GM12878 (cell line): ENCODE results near the gene P2RX2. TPM values are rescaled to one million over a fixed set of nuclear protein-coding genes. Genes with fewer than 3 reads are reported as not detected.

Experiments
- ATAC-seq: fragments of 200-7000 bp; cut with Tn5 transposase; 3 replicates; pipeline ENCODE4 v1.9.1; 2020; ENCODE audit warnings: mild to moderate bottlenecking, moderate library complexity
- BruUV-seq: library from RNA; stranded (reverse); fragments of 400-500 nt; replicated peaks from 2 replicates; lab custom pipeline; 2021; lab: Mats Ljungman, UMichigan
- CTCF ChIA-PET: fragments of 300-600 bp; sonication (Branson Sonifier 250); formaldehyde crosslinking; extraction: SDS; loops from one replicate; lab custom pipeline; 2021; ENCODE audit warnings: inconsistent platforms; lab: Yijun Ruan, JAX
- POLR2A ChIA-PET: fragments of 350-600 bp; formaldehyde crosslinking; extraction: SDS; loops from one replicate; lab custom pipeline; 2021; ENCODE audit warnings: inconsistent platforms; lab: Charles Lee
- RAD21 ChIA-PET: fragments of 300-600 bp; sonication (Branson Sonifier 250); formaldehyde crosslinking; loops from one replicate; lab custom pipeline; 2023; ENCODE audit warnings: antibody characterized with exemption; ENCODE audit not compliant: unreplicated experiment; lab: Charles Lee
- SMC1A ChIA-PET: fragments of 300-600 bp; sonication (Branson Sonifier 250); formaldehyde crosslinking; loops from one replicate; lab custom pipeline; 2023; ENCODE audit not compliant: unreplicated experiment, uncharacterized antibody; lab: Charles Lee
- DNase-seq: peaks from one replicate; pipeline ENCODE4 v3.0.0-alpha.2; 2011; ENCODE audit warnings: low read depth, low spot score
- FAIRE-seq: peaks from 3 replicates; lab custom pipeline; 2011; peaks lifted over from hg19 to GRCh38; lab: Jason Lieb, UNC
- H2AFZ ChIP-seq: 2 replicates; pipeline ENCODE4 v1.6.0; 2011; ENCODE audit warnings: low read depth, low read length, control low read depth; ENCODE audit not compliant: control insufficient read depth
- H3K27ac ChIP-seq: 2 replicates; pipeline ENCODE4 v1.5.1; 2011; ENCODE audit warnings: control low read depth; ENCODE audit not compliant: control insufficient read depth, insufficient read depth
- H3K27me3 ChIP-seq, 2 experiments: replicated peaks in 1 of 2; 2 replicates each; pipeline versions ENCODE4 v1.6.0 to v1.6.1; 2011; ENCODE audit warnings: low read length in 1 of 2; ENCODE audit not compliant: control insufficient read depth in 2 of 2, insufficient read depth in 2 of 2
- H3K36me3 ChIP-seq, 2 experiments: 2 replicates each; pipeline ENCODE4 v1.5.1; 2011; ENCODE audit warnings: low read length in 1 of 2; ENCODE audit not compliant: control insufficient read depth in 2 of 2, insufficient read depth in 2 of 2
- H3K4me1 ChIP-seq: 2 replicates; pipeline ENCODE4 v1.6.1; 2011; ENCODE audit warnings: mild to moderate bottlenecking, low read length, moderate library complexity, mixed read lengths; ENCODE audit not compliant: control insufficient read depth, insufficient read depth
- H3K4me2 ChIP-seq: 2 replicates; pipeline ENCODE4 v1.6.0; 2011; ENCODE audit warnings: control low read depth; ENCODE audit not compliant: control insufficient read depth, insufficient read depth
- H3K4me3 ChIP-seq: fragments of 200-600 bp; sonication (generic); 2 replicates; pipeline ENCODE4 v1.5.1; 2016
- H3K79me2 ChIP-seq: 2 replicates; pipeline ENCODE4 v1.6.0; 2011; ENCODE audit warnings: low read length; ENCODE audit not compliant: control insufficient read depth, insufficient read depth
- H3K9ac ChIP-seq: 2 replicates; pipeline ENCODE4 v1.8.0; 2011; ENCODE audit warnings: low read length, control low read depth, mixed read lengths; ENCODE audit not compliant: control insufficient read depth, insufficient read depth
- H3K9me3 ChIP-seq: replicated peaks from 3 replicates; pipeline ENCODE4 v1.5.1; 2011; ENCODE audit warnings: mild to moderate bottlenecking, low read length; ENCODE audit not compliant: control insufficient read depth, insufficient read depth
- H4K20me1 ChIP-seq: 2 replicates; pipeline ENCODE4 v1.6.0; 2011; ENCODE audit not compliant: control insufficient read depth, insufficient read depth
- CREB1 ChIP-seq: IDR thresholded peaks from 2 replicates; pipeline ENCODE4 v1.6.1; 2012; ENCODE audit warnings: low read depth, mild to moderate bottlenecking, inconsistent platforms
- EZH2 ChIP-seq: IDR thresholded peaks from 2 replicates; pipeline ENCODE4 v1.6.1; 2012; ENCODE audit warnings: low read depth, mild to moderate bottlenecking, control low read depth, inconsistent platforms, low read length, borderline replicate concordance; ENCODE audit not compliant: control insufficient read depth
- JUNB ChIP-seq: IDR thresholded peaks from 2 replicates; pipeline ENCODE4 v1.6.1; 2016; ENCODE audit warnings: antibody characterized with exemption, mild to moderate bottlenecking
- SREBF1 ChIP-seq: IDR thresholded peaks from 2 replicates; pipeline ENCODE4 v1.6.1; 2012; ENCODE audit warnings: mild to moderate bottlenecking, low read length
- SREBF2 ChIP-seq: IDR thresholded peaks from 2 replicates; pipeline ENCODE4 v1.6.1; 2012; ENCODE audit warnings: mild to moderate bottlenecking, low read length
- WGBS: methylation state at CpG from one replicate; pipeline ENCODE4 v1.1.6; 2016; ENCODE audit warnings: low lambda C conversion rate; ENCODE audit not compliant: insufficient replicate concordance, insufficient coverage; ENCODE audit errors: missing lambda C conversion rate; 5-methylcytosine and 5-hydroxymethylcytosine counted together
- in situ Hi-C: fragments of 300-500 bp; cut with MboI; formaldehyde crosslinking; loops from 9 replicates; pipeline ENCODE4 v1.14.3; 2018; ENCODE audit warnings: mixed read lengths
- intact Hi-C: fragments of 100-400 bp; cut with micrococcal nuclease; formaldehyde crosslinking; loops from one replicate; pipeline ENCODE4 v1.14.2; 2022; ENCODE audit not compliant: unreplicated experiment
- polyA plus RNA-seq, 11 experiments: library from polyadenylated mRNA; depleted of rRNA in 4 of 11; unstranded in 6 of 11; stranded (reverse) in 5 of 11; fragments of >200 nt; fragmentation: Nextera tagmentation in 4 of 11; fragmentation: Illumina TruSeq in 1 of 11; extraction: Ambion mirVana in 4 of 11; extraction: Trizol in 1 of 11; gene quantifications; 1 replicate in 1 of 11; 2 replicates in 10 of 11; pipeline versions ENCODE4 v1.2.1 to v1.2.3, GENCODE V29; 2011 to 2016; ENCODE audit warnings: inconsistent platforms in 2 of 11, missing spikeins in 2 of 11, low read depth in 1 of 11
- total RNA-seq, 4 experiments: library from RNA; depleted of rRNA in 3 of 4; stranded (reverse); fragments of >200 nt in 3 of 4; fragmentation: Illumina TruSeq in 1 of 4; extraction: Trizol in 1 of 4; gene quantifications; 2 replicates each; pipeline versions ENCODE4 v1.2.1 to v1.2.3, GENCODE V29; 2013 to 2021
- TF ChIP-seq, protein P1 (sequence below): fragments of 450-650 bp; IDR thresholded peaks from 2 replicates; pipeline ENCODE4 v1.6.1; 2017; ENCODE audit warnings: mild to moderate bottlenecking, low read depth, inconsistent platforms; ENCODE audit not compliant: poor library complexity, severe bottlenecking
- TF ChIP-seq, protein P2 (sequence below): fragments of 450-650 bp; formaldehyde crosslinking; IDR thresholded peaks from 2 replicates; pipeline ENCODE4 v1.5.0; 2022; ENCODE audit warnings: mild to moderate bottlenecking, missing genetic modification characterization
- TF ChIP-seq, protein P3 (sequence below): fragments of 450-650 bp; IDR thresholded peaks from 2 replicates; pipeline ENCODE4 v1.6.1; 2017; ENCODE audit warnings: borderline replicate concordance
- TF ChIP-seq, protein P4 (sequence below): fragments of 450-650 bp; IDR thresholded peaks from 2 replicates; pipeline ENCODE4 v1.6.1; 2017; ENCODE audit warnings: antibody characterized with exemption, mild to moderate bottlenecking, moderate library complexity
- TF ChIP-seq, protein P5 (sequence below): fragments of 450-650 bp; formaldehyde crosslinking; IDR thresholded peaks from 2 replicates; pipeline ENCODE4 v1.4.0; 2020; ENCODE audit warnings: mild to moderate bottlenecking, moderate library complexity

P2RX2 gene
- total and polyA plus RNA-seq, 10 of the 15 experiments (the other 5 are each of a cell fraction or from before 2014, with no cell fraction given) = not detected

DNA sequence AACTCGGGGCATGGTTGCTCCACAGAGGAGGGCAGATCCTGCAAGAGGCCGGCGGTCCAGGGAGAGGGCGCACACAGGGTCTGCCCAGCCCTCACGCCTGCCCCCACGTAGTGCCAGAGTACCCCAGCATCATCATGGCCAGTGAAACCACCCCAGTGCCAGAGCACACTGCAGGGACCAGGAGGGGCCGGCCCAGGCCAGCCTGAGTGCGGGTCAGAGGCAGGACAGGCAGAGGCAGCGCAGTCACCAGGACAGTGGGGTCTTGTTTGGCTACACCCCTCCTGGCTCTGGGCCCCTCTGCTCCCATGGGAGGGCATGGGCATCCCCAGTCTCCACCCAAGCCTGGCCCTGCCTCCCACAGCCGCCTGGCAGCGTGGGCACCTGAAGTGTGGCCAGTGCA, 42.9 kb upstream of the P2RX2 start:
- DNase-seq (no peak), FAIRE-seq (no peak), ATAC-seq (no peak; the same call in 2 of the 3 replicates)
- H3K79me2 ChIP-seq = no peaks in the 10 kb centered on the region
- SMC1A ChIA-PET = no interaction called here
- no peaks in the 10 kb centered on the region for H3K4me1 ChIP-seq
- H2AFZ ChIP-seq = no peak overlapping the region
- POLR2A ChIA-PET = no interaction called here
- no peaks in the 10 kb centered on the region for H3K27me3 ChIP-seq
- in situ Hi-C loops (no loop called here), intact Hi-C loops (no loop called here)
- 93% methylated on average over 11 of the region's 11 CpGs for WGBS
- H3K4me3 ChIP-seq = no peak overlapping the region
- no peaks in the 10 kb centered on the region for H3K9me3 ChIP-seq
- no peak overlapping the region for H3K9ac ChIP-seq
- CTCF ChIA-PET = no interaction called here
- no peak overlapping the region for H3K27ac ChIP-seq
- BruUV-seq = no TSS peak
- H3K36me3 ChIP-seq = peaks cover 0 to 2% of the 10 kb centered on the region in 2 experiments; a peak in 2 of 4 replicates
- no peaks in the 10 kb centered on the region for H4K20me1 ChIP-seq
- RAD21 ChIA-PET = no interaction called here
- no peak overlapping the region for H3K4me2 ChIP-seq
- TF ChIP-seq, protein P1, sequence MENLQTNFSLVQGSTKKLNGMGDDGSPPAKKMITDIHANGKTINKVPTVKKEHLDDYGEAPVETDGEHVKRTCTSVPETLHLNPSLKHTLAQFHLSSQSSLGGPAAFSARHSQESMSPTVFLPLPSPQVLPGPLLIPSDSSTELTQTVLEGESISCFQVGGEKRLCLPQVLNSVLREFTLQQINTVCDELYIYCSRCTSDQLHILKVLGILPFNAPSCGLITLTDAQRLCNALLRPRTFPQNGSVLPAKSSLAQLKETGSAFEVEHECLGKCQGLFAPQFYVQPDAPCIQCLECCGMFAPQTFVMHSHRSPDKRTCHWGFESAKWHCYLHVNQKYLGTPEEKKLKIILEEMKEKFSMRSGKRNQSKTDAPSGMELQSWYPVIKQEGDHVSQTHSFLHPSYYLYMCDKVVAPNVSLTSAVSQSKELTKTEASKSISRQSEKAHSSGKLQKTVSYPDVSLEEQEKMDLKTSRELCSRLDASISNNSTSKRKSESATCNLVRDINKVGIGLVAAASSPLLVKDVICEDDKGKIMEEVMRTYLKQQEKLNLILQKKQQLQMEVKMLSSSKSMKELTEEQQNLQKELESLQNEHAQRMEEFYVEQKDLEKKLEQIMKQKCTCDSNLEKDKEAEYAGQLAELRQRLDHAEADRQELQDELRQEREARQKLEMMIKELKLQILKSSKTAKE = no peak
- TF ChIP-seq SREBF2 (no peak), CREB1 (no peak), EZH2 (no peak), SREBF1 (no peak), JUNB (no peak)
- TF ChIP-seq, protein P2, sequence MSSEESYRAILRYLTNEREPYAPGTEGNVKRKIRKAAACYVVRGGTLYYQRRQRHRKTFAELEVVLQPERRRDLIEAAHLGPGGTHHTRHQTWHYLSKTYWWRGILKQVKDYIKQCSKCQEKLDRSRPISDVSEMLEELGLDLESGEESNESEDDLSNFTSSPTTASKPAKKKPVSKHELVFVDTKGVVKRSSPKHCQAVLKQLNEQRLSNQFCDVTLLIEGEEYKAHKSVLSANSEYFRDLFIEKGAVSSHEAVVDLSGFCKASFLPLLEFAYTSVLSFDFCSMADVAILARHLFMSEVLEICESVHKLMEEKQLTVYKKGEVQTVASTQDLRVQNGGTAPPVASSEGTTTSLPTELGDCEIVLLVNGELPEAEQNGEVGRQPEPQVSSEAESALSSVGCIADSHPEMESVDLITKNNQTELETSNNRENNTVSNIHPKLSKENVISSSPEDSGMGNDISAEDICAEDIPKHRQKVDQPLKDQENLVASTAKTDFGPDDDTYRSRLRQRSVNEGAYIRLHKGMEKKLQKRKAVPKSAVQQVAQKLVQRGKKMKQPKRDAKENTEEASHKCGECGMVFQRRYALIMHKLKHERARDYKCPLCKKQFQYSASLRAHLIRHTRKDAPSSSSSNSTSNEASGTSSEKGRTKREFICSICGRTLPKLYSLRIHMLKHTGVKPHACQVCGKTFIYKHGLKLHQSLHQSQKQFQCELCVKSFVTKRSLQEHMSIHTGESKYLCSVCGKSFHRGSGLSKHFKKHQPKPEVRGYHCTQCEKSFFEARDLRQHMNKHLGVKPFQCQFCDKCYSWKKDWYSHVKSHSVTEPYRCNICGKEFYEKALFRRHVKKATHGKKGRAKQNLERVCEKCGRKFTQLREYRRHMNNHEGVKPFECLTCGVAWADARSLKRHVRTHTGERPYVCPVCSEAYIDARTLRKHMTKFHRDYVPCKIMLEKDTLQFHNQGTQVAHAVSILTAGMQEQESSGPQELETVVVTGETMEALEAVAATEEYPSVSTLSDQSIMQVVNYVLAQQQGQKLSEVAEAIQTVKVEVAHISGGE (CRISPR knock-in tag) = no peak
- TF ChIP-seq, protein P3, sequence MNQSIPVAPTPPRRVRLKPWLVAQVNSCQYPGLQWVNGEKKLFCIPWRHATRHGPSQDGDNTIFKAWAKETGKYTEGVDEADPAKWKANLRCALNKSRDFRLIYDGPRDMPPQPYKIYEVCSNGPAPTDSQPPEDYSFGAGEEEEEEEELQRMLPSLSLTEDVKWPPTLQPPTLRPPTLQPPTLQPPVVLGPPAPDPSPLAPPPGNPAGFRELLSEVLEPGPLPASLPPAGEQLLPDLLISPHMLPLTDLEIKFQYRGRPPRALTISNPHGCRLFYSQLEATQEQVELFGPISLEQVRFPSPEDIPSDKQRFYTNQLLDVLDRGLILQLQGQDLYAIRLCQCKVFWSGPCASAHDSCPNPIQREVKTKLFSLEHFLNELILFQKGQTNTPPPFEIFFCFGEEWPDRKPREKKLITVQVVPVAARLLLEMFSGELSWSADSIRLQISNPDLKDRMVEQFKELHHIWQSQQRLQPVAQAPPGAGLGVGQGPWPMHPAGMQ = no peak
- TF ChIP-seq, protein P4, sequence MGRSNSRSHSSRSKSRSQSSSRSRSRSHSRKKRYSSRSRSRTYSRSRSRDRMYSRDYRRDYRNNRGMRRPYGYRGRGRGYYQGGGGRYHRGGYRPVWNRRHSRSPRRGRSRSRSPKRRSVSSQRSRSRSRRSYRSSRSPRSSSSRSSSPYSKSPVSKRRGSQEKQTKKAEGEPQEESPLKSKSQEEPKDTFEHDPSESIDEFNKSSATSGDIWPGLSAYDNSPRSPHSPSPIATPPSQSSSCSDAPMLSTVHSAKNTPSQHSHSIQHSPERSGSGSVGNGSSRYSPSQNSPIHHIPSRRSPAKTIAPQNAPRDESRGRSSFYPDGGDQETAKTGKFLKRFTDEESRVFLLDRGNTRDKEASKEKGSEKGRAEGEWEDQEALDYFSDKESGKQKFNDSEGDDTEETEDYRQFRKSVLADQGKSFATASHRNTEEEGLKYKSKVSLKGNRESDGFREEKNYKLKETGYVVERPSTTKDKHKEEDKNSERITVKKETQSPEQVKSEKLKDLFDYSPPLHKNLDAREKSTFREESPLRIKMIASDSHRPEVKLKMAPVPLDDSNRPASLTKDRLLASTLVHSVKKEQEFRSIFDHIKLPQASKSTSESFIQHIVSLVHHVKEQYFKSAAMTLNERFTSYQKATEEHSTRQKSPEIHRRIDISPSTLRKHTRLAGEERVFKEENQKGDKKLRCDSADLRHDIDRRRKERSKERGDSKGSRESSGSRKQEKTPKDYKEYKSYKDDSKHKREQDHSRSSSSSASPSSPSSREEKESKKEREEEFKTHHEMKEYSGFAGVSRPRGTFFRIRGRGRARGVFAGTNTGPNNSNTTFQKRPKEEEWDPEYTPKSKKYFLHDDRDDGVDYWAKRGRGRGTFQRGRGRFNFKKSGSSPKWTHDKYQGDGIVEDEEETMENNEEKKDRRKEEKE = no peak
- TF ChIP-seq, protein P5, sequence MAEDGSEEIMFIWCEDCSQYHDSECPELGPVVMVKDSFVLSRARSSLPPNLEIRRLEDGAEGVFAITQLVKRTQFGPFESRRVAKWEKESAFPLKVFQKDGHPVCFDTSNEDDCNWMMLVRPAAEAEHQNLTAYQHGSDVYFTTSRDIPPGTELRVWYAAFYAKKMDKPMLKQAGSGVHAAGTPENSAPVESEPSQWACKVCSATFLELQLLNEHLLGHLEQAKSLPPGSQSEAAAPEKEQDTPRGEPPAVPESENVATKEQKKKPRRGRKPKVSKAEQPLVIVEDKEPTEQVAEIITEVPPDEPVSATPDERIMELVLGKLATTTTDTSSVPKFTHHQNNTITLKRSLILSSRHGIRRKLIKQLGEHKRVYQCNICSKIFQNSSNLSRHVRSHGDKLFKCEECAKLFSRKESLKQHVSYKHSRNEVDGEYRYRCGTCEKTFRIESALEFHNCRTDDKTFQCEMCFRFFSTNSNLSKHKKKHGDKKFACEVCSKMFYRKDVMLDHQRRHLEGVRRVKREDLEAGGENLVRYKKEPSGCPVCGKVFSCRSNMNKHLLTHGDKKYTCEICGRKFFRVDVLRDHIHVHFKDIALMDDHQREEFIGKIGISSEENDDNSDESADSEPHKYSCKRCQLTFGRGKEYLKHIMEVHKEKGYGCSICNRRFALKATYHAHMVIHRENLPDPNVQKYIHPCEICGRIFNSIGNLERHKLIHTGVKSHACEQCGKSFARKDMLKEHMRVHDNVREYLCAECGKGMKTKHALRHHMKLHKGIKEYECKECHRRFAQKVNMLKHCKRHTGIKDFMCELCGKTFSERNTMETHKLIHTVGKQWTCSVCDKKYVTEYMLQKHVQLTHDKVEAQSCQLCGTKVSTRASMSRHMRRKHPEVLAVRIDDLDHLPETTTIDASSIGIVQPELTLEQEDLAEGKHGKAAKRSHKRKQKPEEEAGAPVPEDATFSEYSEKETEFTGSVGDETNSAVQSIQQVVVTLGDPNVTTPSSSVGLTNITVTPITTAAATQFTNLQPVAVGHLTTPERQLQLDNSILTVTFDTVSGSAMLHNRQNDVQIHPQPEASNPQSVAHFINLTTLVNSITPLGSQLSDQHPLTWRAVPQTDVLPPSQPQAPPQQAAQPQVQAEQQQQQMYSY (CRISPR knock-in tag) = no peak
